ENCODE data around the gene TPRN. TPM values are rescaled to one million over a fixed set of nuclear protein-coding genes. Genes with fewer than 3 reads are reported as not detected.

Gene TPRN
- total and polyA plus RNA-seq, 2 of the 4 experiments (the other 2 are of a cell fraction) = 1.8 to 5.3 TPM

- no peak overlapping the region for H2AK9ac ChIP-seq (replicated peaks; ENCODE audit: low read depth, low read length, poor library complexity)
- no peak overlapping the region for H4K91ac ChIP-seq (ENCODE audit: insufficient read depth, low read depth, low read length)
- CTCF ChIA-PET = no interaction called here
- no TSS peak for BruUV-seq (replicated peaks)
- no peak overlapping the region for H2BK20ac ChIP-seq (ENCODE audit: low read depth, low read length)
- no peak overlapping the region for H4K8ac ChIP-seq (ENCODE audit: low read depth in 2 of 2, low read length in 2 of 2)
- no peak overlapping the region for H2BK15ac ChIP-seq (ENCODE audit: low read depth, low read length)
- DNase-seq = no peak
- no peak overlapping the region for H2BK120ac ChIP-seq (ENCODE audit: low read depth, low read length)
- no peak overlapping the region for H3K4ac ChIP-seq (ENCODE audit: low read depth, low read length)
- H3K14ac ChIP-seq (replicated peaks; ENCODE audit: low read depth, low read length) = no peak overlapping the region
- no peak overlapping the region for H3K4me3 ChIP-seq (ENCODE audit: insufficient read depth, low read depth, low read length)
- no peak overlapping the region for H3K18ac ChIP-seq (ENCODE audit: low read depth, low read length)
- H3K9me3 ChIP-seq (ENCODE audit: control insufficient read depth, insufficient read depth, low read length) = no peaks in the 10 kb centered on the region
- no peak overlapping the region for H3K23ac ChIP-seq (ENCODE audit: low read depth, low read length)
- no peak overlapping the region for H3K9ac ChIP-seq (ENCODE audit: low read depth, low read length)
- no peak overlapping the region for H2AK5ac ChIP-seq (ENCODE audit: low read depth, low read length)
- TF ChIP-seq SMC3 (IDR thresholded peaks at IDR 0.05; ENCODE audit: low read depth, low read length) (no peak), RFX5 (IDR thresholded peaks at IDR 0.05; ENCODE audit: low read depth, low read length) (no peak), CHD1 (IDR thresholded peaks at IDR 0.05; ENCODE audit: low read depth, low read length) (no peak), MAFK (IDR thresholded peaks at IDR 0.05; ENCODE audit: low read depth, low read length) (no peak), BHLHE40 (IDR thresholded peaks at IDR 0.05; ENCODE audit: low read depth, low read length) (no peak), NFE2L2 (IDR thresholded peaks at IDR 0.05; ENCODE audit: low read depth, low read length) (no peak), MAZ (IDR thresholded peaks at IDR 0.05; ENCODE audit: borderline replicate concordance, low read depth, low read length) (no peak)
- H3K4me1 ChIP-seq (ENCODE audit: control insufficient read depth, insufficient read depth, low read length) = no peaks in the 10 kb centered on the region
- H3K27ac ChIP-seq (ENCODE audit: insufficient read depth, low read length) = no peak overlapping the region
- POLR2A ChIA-PET (ENCODE audit: unreplicated experiment) = no interaction called here
- H4K20me1 ChIP-seq (ENCODE audit: insufficient read depth, low read length) = no peaks in the 10 kb centered on the region
- H3K36me3 ChIP-seq (ENCODE audit: control insufficient read depth, insufficient read depth, low read length) = peaks cover 22% of the 10 kb centered on the region
- no peak overlapping the region for H3K4me2 ChIP-seq (ENCODE audit: low read depth, low read length)
- no peak overlapping the region for H3K56ac ChIP-seq (ENCODE audit: extremely low read depth, insufficient read depth, low read length)
- intact Hi-C loops (cut with micrococcal nuclease) = no loop called here
- H4K5ac ChIP-seq (ENCODE audit: low read depth, low read length) = no peak overlapping the region
- peaks cover 4 to 5% of the 10 kb centered on the region in 2 experiments for H3K79me1 ChIP-seq (ENCODE audit: low read depth in 1 of 2, low read length in 2 of 2)
- no peak overlapping the region for H2AFZ ChIP-seq (replicated peaks; ENCODE audit: low read length, poor library complexity)
- dilution Hi-C loops (cut with HindIII; ENCODE audit: low sequenced_read_pairs, unreplicated experiment) = no loop called here
- 90% methylated on average over 15 of the region's 21 CpGs; no CpG with 5 or more reads in 1 of the 2 experiments for WGBS, 2 experiments (ENCODE audit: extremely low coverage in 2 of 2, insufficient read length in 1 of 2)
- no peaks in the 10 kb centered on the region for H3K27me3 ChIP-seq (ENCODE audit: control insufficient read depth, insufficient read depth, low read length)
- H2BK5ac ChIP-seq (ENCODE audit: low read depth, low read length, poor library complexity, severe bottlenecking) = no peak overlapping the region
- ATAC-seq (ENCODE audit: low read depth) = no peak
- no peaks in the 10 kb centered on the region for H3K9me1 ChIP-seq (ENCODE audit: insufficient read depth, low read length)
- in situ Hi-C loops (cut with MboI; ENCODE audit: low sequenced_read_pairs) = no loop called here
Observed at GRCh38 chr9:137212520-137212919, 12.0 kb upstream of the TPRN start.
